NCI-H774 (cell line): ENCODE data around the gene ABR.
"Not testable (repeated sequence)": the region's sequence is repeated elsewhere in the genome, so short reads cannot be mapped to it uniquely, and the experiment has no call there.

Experiments
- DNase-seq: peaks from one replicate; lab custom pipeline; 2025; lab: John Stamatoyannopoulos, UW

ABR gene

DNA sequence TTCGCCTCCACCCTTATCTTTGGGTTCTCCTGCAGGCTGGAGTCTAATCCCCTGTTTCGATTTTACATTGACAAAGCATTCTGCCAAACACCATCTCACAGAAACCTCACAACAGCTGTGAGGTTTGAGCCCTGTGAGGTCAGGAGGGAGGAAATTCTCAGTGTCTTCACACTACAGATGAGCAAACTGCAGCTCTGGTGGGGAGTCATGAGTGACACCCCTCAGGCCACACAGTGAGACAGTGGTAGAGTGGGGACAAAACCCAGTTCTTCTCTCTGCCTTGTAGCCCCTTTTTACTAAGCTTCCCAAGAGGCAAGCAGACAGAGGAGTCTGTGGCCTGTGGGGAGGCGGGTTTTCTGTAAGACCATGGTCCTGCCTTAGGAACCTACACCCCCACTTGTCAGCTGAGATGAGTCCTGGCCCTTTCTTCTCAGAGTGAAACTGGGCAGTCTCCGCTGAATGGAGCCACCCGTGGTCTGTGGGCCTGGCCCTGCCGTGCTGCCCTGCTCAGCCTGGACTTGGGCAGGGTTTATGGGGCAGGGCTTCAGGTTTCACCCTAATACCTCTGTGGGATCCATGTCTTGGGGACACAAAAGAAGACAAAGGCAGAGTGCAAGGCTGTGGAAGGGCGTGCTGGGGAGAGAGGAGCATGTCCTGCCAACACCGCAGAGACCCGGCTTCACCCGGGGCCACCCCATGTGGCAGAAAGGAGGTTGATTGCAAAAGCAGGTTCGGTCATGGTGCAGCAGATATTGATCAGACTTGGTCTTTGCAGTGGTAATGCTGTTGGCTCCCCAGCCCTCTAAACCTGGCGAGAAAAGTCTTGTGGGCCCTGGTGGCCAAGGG lies 59.0 kb downstream of the ABR start:
- DNase-seq: no peak

- no peak for DNase-seq
Observed at GRCh38 chr17:1119924-1120323, 59.9 kb downstream of the ABR start.

DNA sequence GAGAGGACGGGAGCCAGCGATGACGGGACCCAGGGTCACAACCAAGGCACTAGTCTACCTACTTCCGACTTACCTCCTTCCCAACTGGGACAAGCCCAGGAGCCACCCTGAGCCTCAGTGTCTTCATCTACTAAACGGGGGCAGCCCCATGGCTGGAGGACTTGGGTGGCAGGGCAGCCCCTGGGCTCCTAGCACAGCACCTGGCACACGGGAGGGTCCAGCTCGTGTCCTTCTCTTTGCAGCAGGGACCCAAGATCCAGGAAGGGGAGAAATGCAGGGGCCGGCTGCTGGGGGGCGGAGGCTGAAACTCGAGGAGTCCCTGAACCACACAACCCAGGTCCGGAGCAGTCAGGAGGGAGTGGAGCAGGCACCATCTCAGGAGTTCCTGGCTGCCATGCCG lies 63.2 kb downstream of the ABR start:
- DNase-seq: no peak

- DNase-seq: no peak
Observed at GRCh38 chr17:1112875-1113274, 66.9 kb downstream of the ABR start.

DNA sequence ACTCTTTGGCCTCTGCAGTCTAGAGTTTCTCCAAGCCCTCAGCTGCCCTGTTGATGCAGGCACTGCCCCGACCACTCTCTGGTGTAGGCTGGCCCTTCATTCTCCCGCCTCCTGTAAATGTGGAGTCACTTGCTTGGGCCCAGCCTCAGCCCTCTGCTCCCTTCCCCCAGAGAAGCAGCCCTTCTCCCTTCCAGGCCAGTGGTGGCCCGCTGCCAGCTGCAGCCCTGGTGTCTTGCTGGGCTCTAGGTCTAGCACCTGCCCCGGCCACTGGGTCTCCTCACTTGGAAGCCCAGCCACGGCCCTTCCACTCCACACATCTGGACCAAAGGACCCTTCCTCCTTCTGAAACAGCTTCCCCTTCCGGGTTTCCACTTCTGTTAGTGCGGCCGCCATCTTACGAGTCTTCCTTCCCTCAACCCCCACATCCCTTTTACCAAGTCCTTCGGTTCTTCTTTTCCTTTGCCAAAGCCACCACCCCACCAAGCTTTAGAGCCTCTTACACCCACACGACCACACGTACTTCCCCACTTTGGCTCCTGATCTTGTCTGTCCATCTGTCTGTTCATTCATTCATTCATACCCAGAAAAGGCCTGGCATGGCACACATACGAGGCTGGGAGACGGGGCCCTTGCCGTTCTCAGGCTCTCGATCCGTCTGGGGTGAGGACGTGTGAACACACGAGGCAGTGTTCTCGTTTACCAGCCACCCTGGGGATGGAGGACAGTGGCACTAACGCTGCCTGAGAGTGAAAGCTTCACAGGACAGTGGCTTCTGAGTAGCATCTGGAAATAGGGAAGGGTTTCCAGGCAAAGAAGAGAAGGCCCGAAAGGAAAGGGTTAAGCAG lies 68.0 kb downstream of the ABR start:
- no peak for DNase-seq

GRCh38 chr17:1110862-1111598 lies 68.8 kb downstream of the ABR start:
- DNase-seq: no peak

DNA sequence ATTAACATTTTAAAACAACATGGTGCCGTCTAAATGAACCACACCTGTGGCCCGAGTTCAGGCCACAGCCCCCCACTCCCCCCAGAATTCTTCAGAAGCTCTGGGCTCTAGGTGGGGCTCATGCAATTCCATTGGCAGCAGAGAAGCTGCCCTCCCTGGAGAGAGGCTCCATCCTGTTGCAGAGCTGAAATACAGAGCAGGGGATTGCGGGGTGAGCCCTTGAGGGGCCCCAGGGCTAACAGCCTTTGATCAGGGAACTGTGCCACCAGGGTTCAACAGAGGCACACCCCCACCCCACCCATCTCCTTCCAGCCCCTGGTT lies 69.3 kb downstream of the ABR start:
- no peak for DNase-seq

GRCh38 chr17:1109606-1110540 lies 69.9 kb downstream of the ABR start:
- DNase-seq: no peak

DNA sequence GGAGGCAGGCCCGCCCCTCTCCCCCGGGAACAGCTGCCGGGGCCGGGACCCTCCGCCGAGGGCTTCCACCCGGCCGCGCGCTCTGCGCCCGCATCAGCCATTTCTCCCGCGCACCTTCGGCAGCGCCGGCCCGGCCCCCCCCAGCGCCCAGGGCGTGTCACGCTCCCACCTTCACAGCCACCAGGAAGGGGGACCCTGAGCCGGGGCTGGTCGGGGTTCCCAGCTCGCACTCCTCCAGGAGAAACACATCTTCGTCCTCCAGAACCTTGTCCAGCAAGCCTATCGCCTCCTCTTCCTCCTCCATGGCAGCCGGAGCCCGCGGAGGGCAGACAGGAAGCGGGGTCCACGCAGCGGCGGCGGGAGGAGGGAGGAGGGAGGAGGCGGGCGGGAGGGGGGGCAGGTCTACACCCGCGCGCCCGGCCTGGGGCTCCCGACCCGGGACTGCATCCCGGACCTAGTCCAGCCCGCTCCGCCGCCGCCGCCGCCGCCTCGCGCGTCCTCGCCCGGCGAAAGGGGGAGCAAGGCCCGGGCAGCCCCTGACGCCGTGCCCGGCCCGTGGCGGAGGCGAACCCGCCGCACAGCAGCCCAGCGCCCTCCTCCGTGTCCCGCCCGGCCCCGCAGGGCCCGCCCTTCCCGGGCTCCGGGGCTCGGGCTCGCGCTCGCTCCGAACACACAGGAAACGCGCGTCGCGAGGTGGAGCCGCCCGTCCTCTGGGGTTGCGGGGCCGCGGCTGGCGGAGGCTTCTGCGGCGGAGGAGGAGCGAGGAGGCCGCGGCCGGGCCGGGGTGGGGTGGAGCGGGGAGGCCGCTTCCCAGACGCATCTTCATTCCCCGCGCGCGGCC lies 70.8 kb downstream of the ABR start:
- DNase-seq: no peak

GRCh38 chr17:1108478-1108764 lies 71.4 kb downstream of the ABR start:
- no peak for DNase-seq

DNA sequence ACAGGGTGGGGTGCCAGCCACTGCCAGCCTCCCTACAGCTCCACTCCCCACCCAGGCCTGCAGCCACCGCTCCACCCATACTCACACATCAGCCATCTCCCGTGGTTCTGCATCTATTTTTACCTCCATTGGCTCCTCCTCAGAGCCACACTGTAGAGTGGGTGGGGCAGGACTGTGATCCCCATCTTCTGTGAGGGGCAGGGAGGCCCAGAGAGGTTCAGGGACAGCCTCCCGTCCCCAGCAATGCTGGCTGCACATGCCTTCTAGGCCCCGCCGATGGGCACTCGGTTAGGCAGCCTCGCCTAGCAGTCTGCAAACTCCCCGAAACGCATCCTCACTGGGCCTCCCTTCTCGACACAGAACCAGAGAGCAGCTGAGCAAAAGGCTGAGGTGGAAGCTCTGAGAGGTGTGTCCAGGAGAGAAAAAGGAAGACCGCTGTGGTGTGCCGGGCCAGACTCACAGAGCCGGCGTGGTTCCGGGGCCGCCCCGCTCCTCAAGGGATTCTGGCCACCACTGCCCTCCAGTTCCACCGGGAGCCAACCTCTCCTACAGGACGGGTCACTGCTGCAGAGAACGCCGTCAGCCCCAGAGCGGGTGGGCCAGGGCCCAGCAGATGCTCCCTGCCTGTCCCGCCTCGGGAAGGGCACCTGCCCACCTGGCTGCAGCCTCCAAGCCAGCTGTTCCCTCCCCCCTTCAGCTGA lies 71.9 kb downstream of the ABR start:
- DNase-seq: no peak

DNA sequence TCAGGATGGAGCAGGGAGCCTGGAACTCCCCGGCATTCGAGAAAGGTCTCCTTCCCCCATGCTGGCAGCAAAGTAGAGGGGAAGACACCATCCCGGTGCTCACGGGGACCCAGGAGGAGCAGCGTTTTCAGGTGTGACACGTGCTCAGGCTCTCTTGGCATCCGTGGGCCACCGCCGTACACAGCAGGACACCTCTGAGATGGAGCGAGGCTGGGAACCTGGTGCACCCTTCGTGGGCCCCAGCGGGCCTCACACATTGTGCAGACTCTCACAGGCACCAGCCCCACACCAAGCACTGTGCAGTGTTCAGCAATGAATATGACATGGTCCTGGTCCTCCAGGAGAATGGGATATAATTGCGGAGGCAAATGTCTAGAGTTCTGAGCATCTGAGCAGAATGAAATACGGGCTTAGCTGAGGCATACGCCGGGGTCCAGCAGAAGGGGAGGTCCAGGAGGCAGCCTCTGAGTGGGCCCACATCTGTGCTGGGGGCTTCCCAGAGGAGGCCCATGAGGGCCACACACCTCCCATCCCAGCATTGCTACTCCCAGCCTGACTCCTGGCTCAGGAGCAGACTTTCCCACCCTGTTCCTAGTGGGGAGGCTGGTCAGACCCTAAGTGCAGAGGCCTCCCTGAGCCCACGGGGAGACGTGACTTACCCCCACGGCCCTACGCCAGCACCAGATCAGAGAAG lies 72.6 kb downstream of the ABR start:
- DNase-seq: no peak

GRCh38 chr17:1104222-1104621 lies 75.6 kb downstream of the ABR start:
- no peak for DNase-seq

DNA sequence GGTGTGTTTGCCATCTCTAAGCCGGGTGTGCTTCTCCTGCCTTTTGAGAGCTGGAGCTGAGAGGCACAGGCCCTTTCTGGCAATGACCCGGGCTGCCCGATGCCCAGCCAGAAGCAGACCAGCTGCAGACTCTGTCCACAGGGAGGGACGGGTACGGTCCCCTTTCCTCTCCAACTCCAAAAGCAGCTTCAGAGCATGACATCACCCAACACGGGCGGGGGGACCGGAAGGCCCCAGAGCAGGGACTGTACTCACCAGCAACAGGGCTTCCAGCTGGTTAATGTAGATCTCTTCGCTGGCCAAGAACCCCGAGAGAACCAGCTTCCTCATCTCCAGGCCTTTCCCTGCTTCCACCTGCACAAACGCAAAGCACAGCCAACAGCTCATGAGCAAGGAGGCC lies 79.4 kb downstream of the ABR start:
- DNase-seq: no peak

DNA sequence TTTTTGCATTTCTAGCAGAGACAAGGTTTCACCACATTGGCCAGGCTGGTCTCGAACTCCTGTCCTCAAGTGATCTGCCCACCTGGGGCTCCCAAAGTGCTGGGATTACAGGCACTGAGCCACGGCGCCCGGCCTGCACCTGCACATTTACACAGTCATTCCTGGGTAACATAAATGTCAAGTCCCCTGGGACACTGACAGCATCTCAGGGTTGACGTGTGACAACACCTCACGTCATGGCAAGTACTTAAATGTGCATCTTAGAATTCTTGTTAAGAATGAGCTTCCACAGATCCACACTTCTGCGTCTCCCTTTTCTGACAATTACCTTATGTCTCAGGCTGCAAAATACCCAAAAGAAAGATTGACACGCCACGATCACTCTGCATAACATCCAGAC lies 80.5 kb downstream of the ABR start:
- no peak for DNase-seq

DNA sequence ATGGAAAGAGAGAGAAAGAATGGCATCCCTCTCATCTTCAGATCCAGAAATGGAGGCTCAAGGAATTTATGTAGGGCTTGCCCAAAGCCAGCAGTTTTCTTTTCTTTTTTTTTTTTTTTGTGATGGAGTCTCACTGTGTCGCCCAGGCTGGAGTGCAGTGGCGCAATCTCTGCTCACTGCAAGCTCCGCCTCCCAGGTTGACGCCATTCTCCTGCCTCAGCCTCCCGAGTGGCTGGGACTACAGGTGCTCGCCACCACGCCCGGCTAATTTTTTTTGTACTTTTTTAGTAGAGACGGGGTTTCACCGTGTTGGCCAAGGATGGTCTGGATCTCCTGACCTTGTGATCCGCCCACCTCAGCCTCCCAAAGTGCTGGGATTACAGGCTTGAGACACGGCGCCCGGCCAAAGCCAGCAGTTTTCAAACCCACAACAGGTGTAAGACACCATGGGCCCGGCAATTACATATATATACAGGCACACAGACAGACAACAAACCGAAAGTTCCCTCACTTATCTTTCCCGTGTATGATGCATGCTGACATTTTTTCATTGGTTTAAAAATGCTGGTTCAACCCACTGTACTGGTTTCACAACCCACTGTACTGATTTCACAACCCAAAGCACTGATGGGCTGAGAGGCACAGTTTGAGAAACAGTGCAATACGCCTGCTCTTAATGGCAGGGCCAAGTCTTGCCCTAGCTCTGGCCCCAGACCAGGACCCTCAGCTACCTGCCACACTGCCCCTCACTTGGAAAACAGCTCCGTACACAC lies 81.6 kb downstream of the ABR start:
- not testable (repeated sequence) for DNase-seq

- DNase-seq: no peak
Observed at GRCh38 chr17:1096215-1096614, 83.6 kb downstream of the ABR start.

DNA sequence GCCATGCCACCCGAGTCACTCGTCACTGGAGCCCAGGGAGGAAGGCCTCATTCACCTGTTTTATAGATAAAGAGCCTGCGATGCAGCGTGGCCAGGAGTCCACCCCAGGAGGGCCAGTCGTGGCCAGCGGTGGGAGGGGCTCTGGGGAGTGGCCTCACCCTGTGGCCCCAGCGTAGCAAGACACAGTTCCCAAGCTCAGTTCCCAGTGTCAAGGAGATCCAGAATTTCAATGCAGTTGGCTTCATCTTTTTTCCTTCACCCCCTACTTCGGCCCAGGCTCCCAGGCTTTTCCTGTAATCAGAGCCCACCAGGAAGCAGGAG lies 84.0 kb downstream of the ABR start:
- DNase-seq: no peak
